Right lobe of liver (tissue), 6 donors: ENCODE measurements around the gene NAT10. TPM values are rescaled to one million over a fixed set of nuclear protein-coding genes. Genes with fewer than 3 reads are reported as not detected.
A peak's percentile ranks its signal among the peaks of the same experiment; 100 is the strongest.

Experiments used
- ATAC-seq, 4 donors: fragments of 200-7000 bp; cut with Tn5 transposase; one replicate each; pipeline ENCODE4 v1.9.1; 2020; ENCODE audit warnings: mild to moderate bottlenecking in 4 of 4, moderate library complexity in 4 of 4
- DNase-seq, 3 donors: peaks; one replicate each; pipeline ENCODE4 v3.0.0-alpha.2; 2020
- H3K27ac ChIP-seq, 3 donors: fragments of 200-600 bp; one replicate each; pipeline ENCODE4 v1.8.0; 2022
- H3K27me3 ChIP-seq, 2 donors: fragments of 200-600 bp; one replicate each; pipeline ENCODE4 v1.8.0; 2022
- H3K36me3 ChIP-seq, 4 donors: fragments of 200-600 bp; sonication (generic) in 1 of 4; one replicate each; pipeline versions ENCODE4 v1.5.1 to v1.8.0; 2017 to 2022; ENCODE audit warnings: control low read depth in 1 of 4
- H3K4me1 ChIP-seq, 4 donors: fragments of 200-600 bp; sonication (generic) in 1 of 4; one replicate each; pipeline versions ENCODE4 v1.5.1 to v1.8.0; 2017 to 2022; ENCODE audit warnings: control low read depth in 1 of 4
- H3K4me3 ChIP-seq, 3 donors: fragments of 200-600 bp; one replicate each; pipeline ENCODE4 v1.8.0; 2022
- H3K9me3 ChIP-seq, 4 donors: fragments of 200-600 bp; sonication (generic) in 1 of 4; one replicate each; pipeline versions ENCODE4 v1.5.1 to v1.8.0; 2017 to 2022; ENCODE audit warnings: control low read depth in 1 of 4
- CTCF ChIP-seq, 4 donors: fragments of 200-600 bp in 3 of 4; fragments of 450-650 bp in 1 of 4; IDR thresholded peaks; one replicate each; pipeline versions ENCODE4 v1.5.1 to v1.8.0; 2016 to 2022; ENCODE audit warnings: antibody characterized with exemption in 4 of 4, mild to moderate bottlenecking in 2 of 4
- POLR2A ChIP-seq: fragments of 450-650 bp; IDR thresholded peaks from one replicate; pipeline ENCODE4 v1.6.1; 2017; ENCODE audit warnings: antibody characterized with exemption, mild to moderate bottlenecking
- WGBS: methylation state at CpG from one replicate; pipeline ENCODE4 v1.1.6; 2018; ENCODE audit warnings: low coverage, low lambda C conversion rate; ENCODE audit not compliant: insufficient coverage; ENCODE audit errors: missing lambda C conversion rate; 5-methylcytosine and 5-hydroxymethylcytosine counted together
- intact Hi-C, 2 donors: fragments of 100-400 bp; cut with DNase I; formaldehyde crosslinking; loops; one replicate each; pipeline versions ENCODE4 v1.11.2 to v1.14.1; 2022
- total RNA-seq, 6 experiments: library from RNA; depleted of rRNA in 2 of 6; stranded (reverse); fragments of >200 nt in 2 of 6; fragmentation: NEBNext Ultra II Directional in 3 of 6; extraction: Animal tissue kit (Norgen Biotek cat#: 25700) in 3 of 6; gene quantifications; one replicate each; pipeline versions ENCODE4 v1.1.0 to v1.2.4, GENCODE V29; 2016 to 2023
- donor health status: DM: no; HTN: yes; CAD: no.
- donor health status: DM: no; HTN: no; CAD: no.
- donor health status: DM: no; HTN: no; CAD: no.
- donor health status: DM: no; HTN: yes; CAD: no.
- donor health status: DM: no; HTN: yes; CAD: no.

NAT10 gene
- total RNA-seq, 6 experiments from 2014 or later, result 11.9 to 22.9 (median 19.1) TPM

DNA sequence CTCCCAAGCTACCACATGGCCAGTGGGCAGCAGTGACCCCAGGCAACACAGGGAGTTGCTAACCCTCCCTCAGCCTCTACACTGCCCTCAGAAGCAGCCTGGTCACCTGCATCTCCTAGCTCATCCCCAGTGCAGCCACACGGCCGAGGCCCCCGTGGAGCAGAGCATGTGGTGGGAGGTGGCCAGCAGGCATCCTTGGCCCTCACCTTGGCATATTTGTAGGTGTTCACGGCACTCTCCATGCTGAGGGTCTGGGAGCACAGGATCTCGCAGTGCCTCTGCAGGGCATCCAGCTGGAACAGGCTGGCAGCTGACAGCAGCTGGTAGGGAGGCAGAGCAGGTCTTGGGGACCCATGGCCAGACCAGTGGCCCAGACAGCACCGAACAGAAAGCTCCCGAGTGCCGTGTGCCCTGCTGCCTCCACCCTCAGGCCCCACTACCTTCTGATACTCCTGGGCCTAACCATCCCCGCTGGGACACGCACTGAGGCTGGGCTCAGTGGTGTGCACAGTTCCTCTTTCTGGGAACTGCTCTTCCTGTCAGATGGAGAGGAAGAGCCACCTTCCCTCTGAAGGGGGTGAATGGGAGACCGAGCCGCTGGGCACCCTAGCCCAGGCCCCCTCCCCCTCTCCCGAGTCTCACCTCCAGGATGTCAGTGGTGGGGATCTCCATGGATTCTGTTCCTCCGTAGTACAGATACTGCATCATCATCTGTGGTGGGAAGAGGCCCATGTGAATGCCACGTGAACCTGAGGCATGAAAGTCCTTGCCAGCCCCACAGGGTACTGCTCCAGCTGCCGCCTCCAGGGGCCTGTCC lies 48.8 kb downstream of the NAT10 start:
- 81% methylated on average over 10 of the region's 16 CpGs for WGBS
- H3K9me3 ChIP-seq, result no peaks in the 10 kb centered on the region
- peaks cover 0 to 7% (median 3%) of the 10 kb centered on the region in 4 donors for H3K4me1 ChIP-seq
- DNase-seq (no peak), ATAC-seq (peak; percentile 4 to 10 (median 6))
- TF ChIP-seq POLR2A, result no peak
- TF ChIP-seq CTCF (IDR thresholded peaks at IDR 0.05), result no peak
- H3K27ac ChIP-seq, result no peak overlapping the region
- H3K4me3 ChIP-seq, result no peak overlapping the region
- intact Hi-C loops, result no loop called here
- H3K36me3 ChIP-seq, result peaks cover 0 to 19% (median 2%) of the 10 kb centered on the region in 4 donors
- H3K27me3 ChIP-seq, result no peaks in the 10 kb centered on the region

DNA sequence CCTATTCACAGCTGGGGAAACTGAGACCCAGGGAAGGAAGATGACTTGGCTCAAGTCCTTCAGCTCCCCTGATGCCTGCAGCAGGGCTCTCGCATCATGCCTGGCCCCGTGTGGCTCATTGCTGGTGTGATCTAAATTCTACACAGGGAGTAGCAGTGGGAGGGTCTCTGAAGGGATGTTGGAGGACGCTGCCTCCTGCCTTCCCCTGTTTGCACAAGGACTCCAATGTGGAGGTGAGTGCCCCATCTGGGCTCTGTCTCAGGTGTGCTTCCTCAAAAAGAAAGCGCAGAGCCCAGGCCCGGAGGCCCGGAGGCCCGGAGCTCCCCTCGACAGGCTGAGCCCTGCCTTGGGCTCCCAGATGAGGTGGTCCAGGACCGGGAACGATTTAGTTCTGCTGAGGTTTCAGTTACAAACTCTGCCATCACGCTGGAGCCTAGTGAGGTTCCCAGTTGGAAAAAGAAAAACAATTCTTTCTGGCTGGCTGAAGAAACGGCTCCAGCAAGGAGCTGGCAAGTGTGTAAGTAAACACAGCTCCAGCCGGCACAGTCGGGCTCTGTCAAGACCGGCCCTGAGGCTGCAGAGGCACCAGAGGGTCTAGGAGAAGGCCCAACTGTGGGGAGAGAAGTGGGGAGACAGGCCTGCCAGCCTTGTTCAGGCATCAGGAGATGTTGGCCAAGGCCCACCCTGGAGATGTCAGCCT lies 49.8 kb downstream of the NAT10 start:
- ATAC-seq (no peak), DNase-seq (no peak)
- 80% methylated on average over 3 of the region's 15 CpGs for WGBS
- Histone ChIP-seq H3K36me3 (peaks cover 0 to 18% (median 2%) of the 10 kb centered on the region in 4 donors), H3K4me3 (no peak overlapping the region), H3K27ac (no peak overlapping the region), H3K4me1 (peaks cover 0 to 7% (median 3%) of the 10 kb centered on the region in 4 donors), H3K27me3 (no peaks in the 10 kb centered on the region), H3K9me3 (no peaks in the 10 kb centered on the region)
- TF ChIP-seq POLR2A (no peak), CTCF (IDR thresholded peaks at IDR 0.05) (no peak)
- intact Hi-C loops, result no loop called here

DNA sequence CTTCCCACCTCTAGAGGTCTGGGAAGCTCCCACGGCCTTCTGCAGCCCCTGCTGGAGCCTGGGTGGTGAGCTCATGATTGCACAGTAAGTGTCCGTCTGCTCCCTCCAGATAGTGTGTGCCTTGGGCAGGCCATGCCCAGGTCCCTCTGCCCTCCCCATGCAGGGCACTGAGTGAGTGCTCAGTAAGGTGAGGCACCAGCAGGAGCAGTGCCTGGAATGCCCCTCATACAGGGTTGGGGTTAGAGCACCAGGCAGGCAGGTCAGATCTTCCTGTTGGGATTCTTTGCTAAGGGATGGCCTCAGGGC lies 50.3 kb downstream of the NAT10 start:
- DNase-seq, result no peak
- ATAC-seq, result peak in 1 of 4 donors; percentile 2
- WGBS, result no CpG with 5 or more reads among the region's 2 CpGs
- no peaks in the 10 kb centered on the region for H3K27me3 ChIP-seq
- no peak overlapping the region for H3K4me3 ChIP-seq
- peaks cover 0 to 7% (median 3%) of the 10 kb centered on the region in 4 donors for H3K4me1 ChIP-seq
- no peaks in the 10 kb centered on the region for H3K9me3 ChIP-seq
- no peak for TF ChIP-seq POLR2A
- TF ChIP-seq CTCF (IDR thresholded peaks at IDR 0.05), result no peak
- no peak overlapping the region for H3K27ac ChIP-seq
- intact Hi-C loops, result no loop called here
- H3K36me3 ChIP-seq, result peaks cover 0 to 15% (median 2%) of the 10 kb centered on the region in 4 donors

DNA sequence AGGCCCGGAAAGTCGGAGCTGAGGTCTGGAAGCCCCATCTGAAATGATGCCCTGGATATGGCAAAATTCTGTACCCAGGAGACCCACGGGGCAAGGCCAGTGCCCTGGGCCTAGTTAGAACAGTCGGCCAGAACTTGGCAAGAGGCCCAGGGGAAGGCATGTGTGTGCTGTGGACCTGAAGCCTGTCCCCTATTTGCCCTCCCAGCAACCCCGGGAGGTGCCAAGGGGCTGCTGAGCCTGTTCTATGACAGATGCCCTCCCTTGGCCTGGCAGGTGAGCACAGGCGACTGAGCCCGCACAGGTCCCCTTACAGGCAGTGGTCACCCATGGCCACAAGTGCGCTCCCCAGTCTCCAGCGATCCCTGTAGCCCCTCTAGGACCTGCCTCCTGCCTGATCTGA lies 51.7 kb downstream of the NAT10 start:
- intact Hi-C loops, result no loop called here
- H3K4me1 ChIP-seq, result peaks cover 0 to 7% (median 3%) of the 10 kb centered on the region in 4 donors
- H3K4me3 ChIP-seq, result no peak overlapping the region
- no peaks in the 10 kb centered on the region for H3K27me3 ChIP-seq
- TF ChIP-seq CTCF (IDR thresholded peaks at IDR 0.05), result no peak
- no peak for TF ChIP-seq POLR2A
- no peak overlapping the region for H3K27ac ChIP-seq
- H3K36me3 ChIP-seq, result peaks cover 0 to 25% (median 2%) of the 10 kb centered on the region in 4 donors
- DNase-seq, result peak; percentile 66 to 88 (median 84)
- H3K9me3 ChIP-seq, result no peaks in the 10 kb centered on the region
- WGBS, result 33% methylated on average over 2 of the region's 9 CpGs
- ATAC-seq, result peak; percentile 50 to 83 (median 63)
